HepG2 (cell line): ENCODE measurements around the gene NRSN2. TPM values are rescaled to one million over a fixed set of nuclear protein-coding genes. Genes with fewer than 3 reads are reported as not detected.

Source experiments
- CBX5 ChIP-seq: sonication (generic); formaldehyde crosslinking; IDR thresholded peaks from 2 replicates; pipeline ENCODE4 v1.4.0; 2020; ENCODE audit warnings: missing genetic modification reagents, borderline replicate concordance
- KLF15 ChIP-seq: sonication (generic); formaldehyde crosslinking; IDR thresholded peaks from 2 replicates; pipeline ENCODE4 v1.8.1; 2023; ENCODE audit warnings: borderline replicate concordance, mild to moderate bottlenecking, inconsistent platforms, missing genetic modification reagents, mixed read lengths
- MIER2 ChIP-seq: IDR thresholded peaks from 2 replicates; pipeline ENCODE4 v1.6.1; 2016; ENCODE audit warnings: missing biosample characterization, missing genetic modification reagents
- MLXIP ChIP-seq: sonication (generic); formaldehyde crosslinking; IDR thresholded peaks from 2 replicates; pipeline ENCODE4 v1.9.0; 2021; ENCODE audit warnings: missing genetic modification reagents, borderline replicate concordance
- NRL ChIP-seq: sonication (generic); formaldehyde crosslinking; IDR thresholded peaks from 2 replicates; pipeline ENCODE4 v1.5.0; 2020; ENCODE audit warnings: missing genetic modification reagents, mild to moderate bottlenecking, moderate library complexity, borderline replicate concordance
- POGK ChIP-seq: sonication (generic); formaldehyde crosslinking; conservative IDR thresholded peaks from 2 replicates; pipeline ENCODE4 v1.8.0; 2022; ENCODE audit warnings: mild to moderate bottlenecking, moderate library complexity, missing genetic modification reagents
- PREB ChIP-seq: sonication (generic); formaldehyde crosslinking; IDR thresholded peaks from 2 replicates; pipeline ENCODE4 v1.4.0; 2020; ENCODE audit warnings: missing genetic modification reagents
- REL ChIP-seq: sonication (generic); formaldehyde crosslinking; conservative IDR thresholded peaks from 2 replicates; pipeline ENCODE4 v1.8.0; 2022; ENCODE audit warnings: mild to moderate bottlenecking, missing genetic modification reagents, moderate library complexity
- SALL1 ChIP-seq: sonication (generic); formaldehyde crosslinking; IDR thresholded peaks from 2 replicates; pipeline ENCODE4 v1.8.0; 2022; ENCODE audit warnings: mild to moderate bottlenecking, missing genetic modification reagents
- SMARCE1 ChIP-seq: fragments of 450-650 bp; IDR thresholded peaks from 2 replicates; pipeline ENCODE4 v1.6.1; 2017; ENCODE audit warnings: borderline replicate concordance
- STAT6 ChIP-seq: sonication (generic); formaldehyde crosslinking; IDR thresholded peaks from 2 replicates; pipeline ENCODE4 v1.4.0; 2020; ENCODE audit warnings: missing genetic modification reagents, mild to moderate bottlenecking, borderline replicate concordance
- TERF1 ChIP-seq: sonication (generic); formaldehyde crosslinking; IDR thresholded peaks from 2 replicates; pipeline ENCODE4 v1.8.0; 2022; ENCODE audit warnings: mild to moderate bottlenecking, missing genetic modification reagents, moderate library complexity
- YEATS2 ChIP-seq: sonication (generic); formaldehyde crosslinking; IDR thresholded peaks from 2 replicates; pipeline ENCODE4 v1.4.0; 2020; ENCODE audit warnings: missing genetic modification reagents, borderline replicate concordance
- ZNF704 ChIP-seq: sonication (generic); formaldehyde crosslinking; IDR thresholded peaks from 2 replicates; pipeline ENCODE4 v1.8.1; 2023; ENCODE audit warnings: mild to moderate bottlenecking, inconsistent platforms, moderate library complexity, missing genetic modification reagents, borderline replicate concordance
- ZNF749 ChIP-seq: sonication (generic); formaldehyde crosslinking; IDR thresholded peaks from 2 replicates; pipeline ENCODE4 v1.8.0; 2022; ENCODE audit warnings: mild to moderate bottlenecking, missing genetic modification reagents, moderate library complexity, borderline replicate concordance
- ZNF790 ChIP-seq: sonication (generic); formaldehyde crosslinking; IDR thresholded peaks from 2 replicates; pipeline ENCODE4 v1.8.0; 2022; ENCODE audit warnings: missing genetic modification reagents, mild to moderate bottlenecking, borderline replicate concordance
- polyA plus RNA-seq, 8 experiments: library from polyadenylated mRNA; depleted of rRNA in 3 of 8; stranded (reverse) in 7 of 8; unstranded in 1 of 8; fragments of >200 nt; fragmentation: Illumina TruSeq in 4 of 8; extraction: Trizol in 4 of 8; gene quantifications; 2 replicates each; pipeline versions ENCODE4 v1.2.1 to v1.2.3, GENCODE V29; 2011 to 2016; ENCODE audit warnings: low read depth in 4 of 8, missing spikeins in 1 of 8, mixed read lengths in 1 of 8; ENCODE audit not compliant: insufficient read depth in 1 of 8
- total RNA-seq, 5 experiments: library from RNA; depleted of rRNA; stranded (reverse); fragments of >200 nt; fragmentation: Illumina TruSeq; extraction: Trizol; gene quantifications; 2 replicates each; pipeline ENCODE4 v1.2.3, GENCODE V29; 2016; ENCODE audit warnings: low read depth in 1 of 5

NRSN2 gene
- total and polyA plus RNA-seq, 2 of the 13 experiments (the other 11 are each of a cell fraction or from before 2014, with no cell fraction given) = 32.3 to 49.4 TPM

- TF ChIP-seq STAT6 (CRISPR knock-in tag) (no peak), CBX5 (CRISPR knock-in tag) (peak; percentile 19; the same call in 1 of the 2 replicates), KLF15 (CRISPR knock-in tag) (no peak), ZNF749 (no peak), POGK (peak; percentile 87), PREB (CRISPR knock-in tag) (peak; percentile 54; the same call in 1 of the 2 replicates), ZNF790 (0 out of 2 replicates have a peak, but pooled peaks have one; percentile 1), ZNF704 (CRISPR knock-in tag) (no peak), MLXIP (no peak), SALL1 (CRISPR knock-in tag) (peak; percentile 85), SMARCE1 (no peak), NRL (CRISPR knock-in tag) (peak; percentile 52; the same call in 1 of the 2 replicates), YEATS2 (no peak; the same call in 1 of the 2 replicates), REL (CRISPR knock-in tag) (no peak), TERF1 (CRISPR knock-in tag) (no peak), MIER2 (CRISPR knock-in tag) (no peak)
These were observed 2.3 kb downstream of the NRSN2 start (continued) for GRCh38 chr20:348972-349841.
